HEK293 (cell line): Measurements from ENCODE around the gene CELF1.

Source experiments
- CTCF ChIA-PET: fragments of 350-600 bp; formaldehyde crosslinking; extraction: SDS; loops from one replicate; lab custom pipeline; 2021; ENCODE audit warnings: antibody characterized with exemption; lab: Yijun Ruan, JAX
- POLR2A ChIA-PET: fragments of 300-600 bp; formaldehyde crosslinking; extraction: SDS; loops from one replicate; lab custom pipeline; 2020; ENCODE audit warnings: antibody characterized with exemption, inconsistent platforms; lab: Yijun Ruan, JAX
- H3K27ac ChIP-seq: fragments of 200-500 bp; sonication (Bioruptor generic); 2 replicates; pipeline ENCODE4 v1.5.1; 2014; ENCODE audit warnings: low read depth, low read length, control low read depth, inconsistent platforms; ENCODE audit errors: extremely low read depth
- H3K36me3 ChIP-seq, 2 experiments: fragments of 200-500 bp in 1 of 2; sonication (Bioruptor generic) in 1 of 2; 1 replicate in 1 of 2; 2 replicates in 1 of 2; pipeline ENCODE4 v1.5.1; 2014 to 2017; ENCODE audit warnings: inconsistent platforms in 2 of 2, low read length in 2 of 2; ENCODE audit not compliant: control insufficient read depth in 2 of 2, insufficient read depth in 1 of 2
- H3K4me1 ChIP-seq: fragments of 200-500 bp; sonication (Bioruptor generic); 2 replicates; pipeline ENCODE4 v1.5.1; 2014; ENCODE audit warnings: mild to moderate bottlenecking, low read length, inconsistent platforms; ENCODE audit not compliant: control insufficient read depth, insufficient read depth
- H3K4me3 ChIP-seq: 2 replicates; pipeline ENCODE4 v1.5.1; 2011; ENCODE audit warnings: low read depth, mild to moderate bottlenecking, control low read depth, low read length, moderate library complexity
- H3K9me3 ChIP-seq: fragments of 200-500 bp; sonication (Bioruptor generic); 2 replicates; pipeline ENCODE4 v1.5.1; 2014; ENCODE audit warnings: low read depth, low read length, inconsistent platforms; ENCODE audit not compliant: control insufficient read depth, insufficient read depth
- FEZF1 ChIP-seq: fragments of 450-650 bp; formaldehyde crosslinking; IDR thresholded peaks from 2 replicates; pipeline ENCODE4 v1.5.1; 2016; ENCODE audit warnings: missing biosample characterization, missing genetic modification characterization
- IKZF3 ChIP-seq: fragments of 450-650 bp; IDR thresholded peaks from 2 replicates; pipeline ENCODE4 v1.5.0; 2018; ENCODE audit warnings: missing biosample characterization, mild to moderate bottlenecking, missing genetic modification characterization, moderate library complexity
- PRDM1 ChIP-seq: fragments of 450-650 bp; formaldehyde crosslinking; IDR thresholded peaks from 2 replicates; pipeline ENCODE4; 2016; ENCODE audit warnings: missing biosample characterization, missing genetic modification characterization
- PRDM2 ChIP-seq: fragments of 450-650 bp; formaldehyde crosslinking; IDR thresholded peaks from 2 replicates; pipeline ENCODE4 v1.5.1; 2016; ENCODE audit warnings: missing biosample characterization, missing genetic modification characterization, borderline replicate concordance
- SCRT2 ChIP-seq: fragments of 450-650 bp; formaldehyde crosslinking; IDR thresholded peaks from 2 replicates; pipeline ENCODE4 v1.5.1; 2016; ENCODE audit warnings: missing biosample characterization, missing genetic modification characterization
- ZBTB10 ChIP-seq: fragments of 450-650 bp; formaldehyde crosslinking; IDR thresholded peaks from 2 replicates; pipeline ENCODE4 v1.5.1; 2016; ENCODE audit warnings: missing biosample characterization, missing genetic modification characterization
- ZBTB44 ChIP-seq: fragments of 450-650 bp; IDR thresholded peaks from 2 replicates; pipeline ENCODE4 v1.5.1; 2018; ENCODE audit warnings: missing biosample characterization, mild to moderate bottlenecking, missing genetic modification characterization
- ZFP3 ChIP-seq: fragments of 450-650 bp; formaldehyde crosslinking; IDR thresholded peaks from 2 replicates; pipeline ENCODE4 v1.5.1; 2016; ENCODE audit warnings: low read depth, missing biosample characterization, missing genetic modification characterization
- ZNF16 ChIP-seq: fragments of 450-650 bp; formaldehyde crosslinking; IDR thresholded peaks from 2 replicates; pipeline ENCODE4 v1.5.1; 2016; ENCODE audit warnings: low read depth, missing biosample characterization, missing genetic modification characterization
- ZNF23 ChIP-seq: fragments of 450-650 bp; formaldehyde crosslinking; IDR thresholded peaks from 2 replicates; pipeline ENCODE4 v1.5.1; 2016; ENCODE audit warnings: missing biosample characterization, missing genetic modification characterization, borderline replicate concordance
- ZNF324 ChIP-seq: fragments of 450-650 bp; formaldehyde crosslinking; IDR thresholded peaks from 2 replicates; pipeline ENCODE4 v1.5.1; 2016; ENCODE audit warnings: missing biosample characterization, missing genetic modification characterization
- ZNF391 ChIP-seq: fragments of 450-650 bp; formaldehyde crosslinking; IDR thresholded peaks from 2 replicates; pipeline ENCODE4 v1.5.1; 2016; ENCODE audit warnings: low read depth, missing biosample characterization, missing genetic modification characterization, borderline replicate concordance
- ZNF596 ChIP-seq: fragments of 450-650 bp; IDR thresholded peaks from 2 replicates; pipeline ENCODE4 v1.5.0; 2018; ENCODE audit warnings: missing biosample characterization, mild to moderate bottlenecking, missing genetic modification characterization, moderate library complexity
- ZSCAN16 ChIP-seq: fragments of 450-650 bp; formaldehyde crosslinking; IDR thresholded peaks from 2 replicates; pipeline ENCODE4 v1.5.1; 2016; ENCODE audit warnings: missing biosample characterization, missing genetic modification characterization
- ZSCAN30 ChIP-seq: fragments of 450-650 bp; IDR thresholded peaks from 2 replicates; pipeline ENCODE4 v1.5.1; 2018; ENCODE audit warnings: missing biosample characterization, mild to moderate bottlenecking, missing genetic modification characterization, moderate library complexity
- TF ChIP-seq, protein P1 (sequence below): fragments of 450-650 bp; formaldehyde crosslinking; IDR thresholded peaks from 2 replicates; pipeline ENCODE4 v1.5.1; 2017; ENCODE audit warnings: missing biosample characterization, missing genetic modification characterization
- TF ChIP-seq, protein P2 (sequence below): fragments of 450-650 bp; formaldehyde crosslinking; IDR thresholded peaks from 2 replicates; pipeline ENCODE4 v1.5.1; 2017; ENCODE audit warnings: missing biosample characterization, missing genetic modification characterization

Gene CELF1

DNA sequence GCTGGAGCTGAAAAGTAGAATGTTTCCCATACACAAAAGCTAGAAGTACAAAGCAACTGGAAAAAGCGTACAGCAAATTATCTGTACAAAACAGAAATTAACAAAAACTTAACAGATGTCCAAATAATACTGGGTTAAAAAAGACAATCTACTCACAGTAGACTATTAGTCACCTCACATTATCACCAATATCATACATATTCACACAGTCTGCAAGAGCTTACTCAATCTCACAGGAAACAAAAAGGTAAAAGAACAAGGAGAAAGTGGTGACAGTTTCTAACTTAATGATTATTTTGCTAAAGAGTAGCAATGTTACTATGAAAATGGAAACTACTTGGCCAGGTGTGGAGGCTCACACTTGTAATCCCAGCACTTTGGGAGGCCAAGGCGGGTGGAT lies 11.9 kb downstream of the CELF1 start (continued):
- TF ChIP-seq ZBTB10 (tag by site-specific recombination), result no peak
- TF ChIP-seq ZNF16, result no peak
- no peak for TF ChIP-seq ZBTB44 (tag by site-specific recombination)
- TF ChIP-seq ZNF391 (tag by site-specific recombination), result no peak
- TF ChIP-seq ZFP3, result no peak
- TF ChIP-seq ZNF596 (tag by site-specific recombination), result no peak
- TF ChIP-seq, all 188 proteins: peak for 0

- peak; percentile 90 for TF ChIP-seq SCRT2 (tag by site-specific recombination)
- TF ChIP-seq PRDM1 (tag by site-specific recombination), result 0 out of 2 replicates have a peak, but pooled peaks have one; percentile 11
- TF ChIP-seq IKZF3 (tag by site-specific recombination), result no peak
- no peak overlapping the region for H3K27ac ChIP-seq
- H3K4me1 ChIP-seq, result peaks cover 17% of the 10 kb centered on the region
- CTCF ChIA-PET, result interaction anchor here (0.6 to 1.3 kb wide), 6 partner anchors 10 to 172 kb away, joined by 3 to 6 read pairs (median 3); partner anchors contain the start of gene CELF1
- no peak overlapping the region for H3K4me3 ChIP-seq
- H3K36me3 ChIP-seq, result peaks cover 0 to 4% of the 10 kb centered on the region in 2 experiments; a peak in 2 of 3 replicates
- POLR2A ChIA-PET, result interaction anchor here (0.9 to 1.6 kb wide), 4 partner anchors 12 to 55 kb away, joined by 3 to 6 read pairs (median 3); partner anchors contain the start of gene CELF1
- no peaks in the 10 kb centered on the region for H3K9me3 ChIP-seq
Measured at GRCh38 chr11:47539681-47540039, 13.3 kb downstream of the CELF1 start.

- H3K9me3 ChIP-seq, result no peaks in the 10 kb centered on the region
- CTCF ChIA-PET, result interaction anchor here (1.2 to 2.1 kb wide), 3 partner anchors 13 to 15 kb away, joined by 3 to 12 read pairs (median 6); partner anchors contain the start of gene CELF1
Measured at GRCh38 chr11:47538741-47539565, 14.0 kb downstream of the CELF1 start.

More at GRCh38 chr11:47538741-47539565, 14.0 kb downstream of the CELF1 start:
- Histone ChIP-seq H3K36me3 (peaks cover 0 to 4% of the 10 kb centered on the region in 2 experiments; a peak in 2 of 3 replicates), H3K4me1 (peaks cover 17% of the 10 kb centered on the region), H3K27ac (no peak overlapping the region)
- no peak for TF ChIP-seq ZNF23 (tag by site-specific recombination)
- peak; percentile 58 for TF ChIP-seq FEZF1 (tag by site-specific recombination)
- TF ChIP-seq, protein P1, sequence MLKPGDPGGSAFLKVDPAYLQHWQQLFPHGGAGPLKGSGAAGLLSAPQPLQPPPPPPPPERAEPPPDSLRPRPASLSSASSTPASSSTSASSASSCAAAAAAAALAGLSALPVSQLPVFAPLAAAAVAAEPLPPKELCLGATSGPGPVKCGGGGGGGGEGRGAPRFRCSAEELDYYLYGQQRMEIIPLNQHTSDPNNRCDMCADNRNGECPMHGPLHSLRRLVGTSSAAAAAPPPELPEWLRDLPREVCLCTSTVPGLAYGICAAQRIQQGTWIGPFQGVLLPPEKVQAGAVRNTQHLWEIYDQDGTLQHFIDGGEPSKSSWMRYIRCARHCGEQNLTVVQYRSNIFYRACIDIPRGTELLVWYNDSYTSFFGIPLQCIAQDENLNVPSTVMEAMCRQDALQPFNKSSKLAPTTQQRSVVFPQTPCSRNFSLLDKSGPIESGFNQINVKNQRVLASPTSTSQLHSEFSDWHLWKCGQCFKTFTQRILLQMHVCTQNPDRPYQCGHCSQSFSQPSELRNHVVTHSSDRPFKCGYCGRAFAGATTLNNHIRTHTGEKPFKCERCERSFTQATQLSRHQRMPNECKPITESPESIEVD (tag by site-specific recombination), result peak; percentile 94
- 0 out of 2 replicates have a peak, but pooled peaks have one; percentile 17 for TF ChIP-seq ZSCAN16 (tag by site-specific recombination)
- TF ChIP-seq ZNF324 (tag by site-specific recombination), result no peak
- TF ChIP-seq, protein P2, sequence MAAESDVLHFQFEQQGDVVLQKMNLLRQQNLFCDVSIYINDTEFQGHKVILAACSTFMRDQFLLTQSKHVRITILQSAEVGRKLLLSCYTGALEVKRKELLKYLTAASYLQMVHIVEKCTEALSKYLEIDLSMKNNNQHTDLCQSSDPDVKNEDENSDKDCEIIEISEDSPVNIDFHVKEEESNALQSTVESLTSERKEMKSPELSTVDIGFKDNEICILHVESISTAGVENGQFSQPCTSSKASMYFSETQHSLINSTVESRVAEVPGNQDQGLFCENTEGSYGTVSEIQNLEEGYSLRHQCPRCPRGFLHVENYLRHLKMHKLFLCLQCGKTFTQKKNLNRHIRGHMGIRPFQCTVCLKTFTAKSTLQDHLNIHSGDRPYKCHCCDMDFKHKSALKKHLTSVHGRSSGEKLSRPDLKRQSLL (tag by site-specific recombination), result peak; percentile 69; the same call in 1 of the 2 replicates
- TF ChIP-seq PRDM2 (tag by site-specific recombination), result no peak
- TF ChIP-seq ZSCAN30 (tag by site-specific recombination), result no peak
- TF ChIP-seq, all 188 proteins: peak for 4
- H3K4me3 ChIP-seq, result no peak overlapping the region
- POLR2A ChIA-PET, result interaction anchor here (0.9 to 1.3 kb wide), 2 partner anchors 14 to 30 kb away, joined by 3 read pairs; partner anchors contain the start of gene CELF1
